D721Med (cell line): ENCODE results near the gene OGDH.

Experiments
- DNase-seq: peaks from one replicate; pipeline ENCODE4 v3.0.0; 2011; ENCODE audit warnings: low spot score; ENCODE audit not compliant: insufficient read length
- FAIRE-seq: peaks from 2 replicates; lab custom pipeline; 2011; peaks lifted over from hg19 to GRCh38; lab: Jason Lieb, UNC
- CTCF ChIP-seq: IDR thresholded peaks from 2 replicates; pipeline ENCODE4 v1.5.1; 2012; ENCODE audit warnings: mild to moderate bottlenecking, control low read depth; ENCODE audit not compliant: insufficient read depth; ENCODE audit errors: missing control alignments

OGDH gene

GRCh38 chr7:44673771-44674170 is 67.3 kb downstream of the OGDH start:
- no peak for FAIRE-seq
- TF ChIP-seq CTCF = no peak
- DNase-seq = no peak

GRCh38 chr7:44674381-44674780 is 68.0 kb downstream of the OGDH start:
- FAIRE-seq (no peak), DNase-seq (no peak)
- no peak for TF ChIP-seq CTCF

GRCh38 chr7:44676776-44677175 is 70.3 kb downstream of the OGDH start:
- no peak for TF ChIP-seq CTCF
- DNase-seq (no peak), FAIRE-seq (no peak)

- FAIRE-seq (no peak), DNase-seq (no peak)
- TF ChIP-seq CTCF = no peak
Measured at GRCh38 chr7:44678101-44678470, 71.7 kb downstream of the OGDH start.

- FAIRE-seq (no peak), DNase-seq (no peak)
- no peak for TF ChIP-seq CTCF
Measured at GRCh38 chr7:44678471-44679179, 72.2 kb downstream of the OGDH start.

GRCh38 chr7:44681645-44682044 is 75.2 kb downstream of the OGDH start:
- DNase-seq = no peak
- FAIRE-seq = no peak
- no peak for TF ChIP-seq CTCF

- no peak for FAIRE-seq
- DNase-seq = no peak
- TF ChIP-seq CTCF = no peak
Measured at GRCh38 chr7:44685723-44686122, 79.3 kb downstream of the OGDH start.
